Prostate gland (tissue), 2 donors: ENCODE measurements around the gene HCFC1.

Experiments
- CTCF ChIP-seq, 4 experiments: fragments of 200-600 bp in 2 of 4; fragments of 450-650 bp in 2 of 4; sonication (generic) in 2 of 4; IDR thresholded peaks; 1 replicate in 3 of 4; 2 replicates in 1 of 4; pipeline ENCODE4 v1.5.1; 2016 to 2019; ENCODE audit warnings: antibody characterized with exemption in 4 of 4, mild to moderate bottlenecking in 2 of 4, moderate library complexity in 2 of 4
- POLR2A ChIP-seq: fragments of 450-650 bp; IDR thresholded peaks from one replicate; pipeline ENCODE4 v1.6.1; 2016; ENCODE audit warnings: antibody characterized with exemption, mild to moderate bottlenecking

GRCh38 chrX:153955228-153955732, 16.3 kb downstream of the HCFC1 start:
- TF ChIP-seq POLR2A (no peak), CTCF (IDR thresholded peaks at IDR 0.05) (no peak)
